ENCODE data around the gene HDAC4. TPM values are rescaled to one million over a fixed set of nuclear protein-coding genes. Genes with fewer than 3 reads are reported as not detected.

HDAC4 gene
- total RNA-seq, 1 experiment from 2014 or later, result 44.4 TPM

GRCh38 chr2:239277401-239278085 is 123.3 kb downstream of the HDAC4 start (continued):
- TF ChIP-seq CTCF (IDR thresholded peaks at IDR 0.05) (no peak), NFE2L1 (CRISPR knock-in tag; IDR thresholded peaks at IDR 0.05) (no peak), MYBL2 (CRISPR knock-in tag; IDR thresholded peaks at IDR 0.05) (no peak), ZNF512 (CRISPR knock-in tag; IDR thresholded peaks at IDR 0.05; ENCODE audit: borderline replicate concordance) (no peak), ZBTB21 (CRISPR knock-in tag; IDR thresholded peaks at IDR 0.05; ENCODE audit: borderline replicate concordance) (no peak), HMGA2 (CRISPR knock-in tag; IDR thresholded peaks at IDR 0.05) (no peak)
- TF ChIP-seq, protein P1, sequence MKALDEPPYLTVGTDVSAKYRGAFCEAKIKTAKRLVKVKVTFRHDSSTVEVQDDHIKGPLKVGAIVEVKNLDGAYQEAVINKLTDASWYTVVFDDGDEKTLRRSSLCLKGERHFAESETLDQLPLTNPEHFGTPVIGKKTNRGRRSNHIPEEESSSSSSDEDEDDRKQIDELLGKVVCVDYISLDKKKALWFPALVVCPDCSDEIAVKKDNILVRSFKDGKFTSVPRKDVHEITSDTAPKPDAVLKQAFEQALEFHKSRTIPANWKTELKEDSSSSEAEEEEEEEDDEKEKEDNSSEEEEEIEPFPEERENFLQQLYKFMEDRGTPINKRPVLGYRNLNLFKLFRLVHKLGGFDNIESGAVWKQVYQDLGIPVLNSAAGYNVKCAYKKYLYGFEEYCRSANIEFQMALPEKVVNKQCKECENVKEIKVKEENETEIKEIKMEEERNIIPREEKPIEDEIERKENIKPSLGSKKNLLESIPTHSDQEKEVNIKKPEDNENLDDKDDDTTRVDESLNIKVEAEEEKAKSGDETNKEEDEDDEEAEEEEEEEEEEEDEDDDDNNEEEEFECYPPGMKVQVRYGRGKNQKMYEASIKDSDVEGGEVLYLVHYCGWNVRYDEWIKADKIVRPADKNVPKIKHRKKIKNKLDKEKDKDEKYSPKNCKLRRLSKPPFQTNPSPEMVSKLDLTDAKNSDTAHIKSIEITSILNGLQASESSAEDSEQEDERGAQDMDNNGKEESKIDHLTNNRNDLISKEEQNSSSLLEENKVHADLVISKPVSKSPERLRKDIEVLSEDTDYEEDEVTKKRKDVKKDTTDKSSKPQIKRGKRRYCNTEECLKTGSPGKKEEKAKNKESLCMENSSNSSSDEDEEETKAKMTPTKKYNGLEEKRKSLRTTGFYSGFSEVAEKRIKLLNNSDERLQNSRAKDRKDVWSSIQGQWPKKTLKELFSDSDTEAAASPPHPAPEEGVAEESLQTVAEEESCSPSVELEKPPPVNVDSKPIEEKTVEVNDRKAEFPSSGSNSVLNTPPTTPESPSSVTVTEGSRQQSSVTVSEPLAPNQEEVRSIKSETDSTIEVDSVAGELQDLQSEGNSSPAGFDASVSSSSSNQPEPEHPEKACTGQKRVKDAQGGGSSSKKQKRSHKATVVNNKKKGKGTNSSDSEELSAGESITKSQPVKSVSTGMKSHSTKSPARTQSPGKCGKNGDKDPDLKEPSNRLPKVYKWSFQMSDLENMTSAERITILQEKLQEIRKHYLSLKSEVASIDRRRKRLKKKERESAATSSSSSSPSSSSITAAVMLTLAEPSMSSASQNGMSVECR (CRISPR knock-in tag; IDR thresholded peaks at IDR 0.05; ENCODE audit: borderline replicate concordance), result no peak
- TF ChIP-seq, protein P2, sequence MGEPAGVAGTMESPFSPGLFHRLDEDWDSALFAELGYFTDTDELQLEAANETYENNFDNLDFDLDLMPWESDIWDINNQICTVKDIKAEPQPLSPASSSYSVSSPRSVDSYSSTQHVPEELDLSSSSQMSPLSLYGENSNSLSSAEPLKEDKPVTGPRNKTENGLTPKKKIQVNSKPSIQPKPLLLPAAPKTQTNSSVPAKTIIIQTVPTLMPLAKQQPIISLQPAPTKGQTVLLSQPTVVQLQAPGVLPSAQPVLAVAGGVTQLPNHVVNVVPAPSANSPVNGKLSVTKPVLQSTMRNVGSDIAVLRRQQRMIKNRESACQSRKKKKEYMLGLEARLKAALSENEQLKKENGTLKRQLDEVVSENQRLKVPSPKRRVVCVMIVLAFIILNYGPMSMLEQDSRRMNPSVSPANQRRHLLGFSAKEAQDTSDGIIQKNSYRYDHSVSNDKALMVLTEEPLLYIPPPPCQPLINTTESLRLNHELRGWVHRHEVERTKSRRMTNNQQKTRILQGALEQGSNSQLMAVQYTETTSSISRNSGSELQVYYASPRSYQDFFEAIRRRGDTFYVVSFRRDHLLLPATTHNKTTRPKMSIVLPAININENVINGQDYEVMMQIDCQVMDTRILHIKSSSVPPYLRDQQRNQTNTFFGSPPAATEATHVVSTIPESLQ (CRISPR knock-in tag; IDR thresholded peaks at IDR 0.05), result no peak
- TF ChIP-seq, protein P3, sequence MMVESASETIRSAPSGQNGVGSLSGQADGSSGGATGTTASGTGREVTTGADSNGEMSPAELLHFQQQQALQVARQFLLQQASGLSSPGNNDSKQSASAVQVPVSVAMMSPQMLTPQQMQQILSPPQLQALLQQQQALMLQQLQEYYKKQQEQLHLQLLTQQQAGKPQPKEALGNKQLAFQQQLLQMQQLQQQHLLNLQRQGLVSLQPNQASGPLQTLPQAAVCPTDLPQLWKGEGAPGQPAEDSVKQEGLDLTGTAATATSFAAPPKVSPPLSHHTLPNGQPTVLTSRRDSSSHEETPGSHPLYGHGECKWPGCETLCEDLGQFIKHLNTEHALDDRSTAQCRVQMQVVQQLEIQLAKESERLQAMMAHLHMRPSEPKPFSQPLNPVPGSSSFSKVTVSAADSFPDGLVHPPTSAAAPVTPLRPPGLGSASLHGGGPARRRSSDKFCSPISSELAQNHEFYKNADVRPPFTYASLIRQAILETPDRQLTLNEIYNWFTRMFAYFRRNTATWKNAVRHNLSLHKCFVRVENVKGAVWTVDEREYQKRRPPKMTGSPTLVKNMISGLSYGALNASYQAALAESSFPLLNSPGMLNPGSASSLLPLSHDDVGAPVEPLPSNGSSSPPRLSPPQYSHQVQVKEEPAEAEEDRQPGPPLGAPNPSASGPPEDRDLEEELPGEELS (CRISPR knock-in tag; IDR thresholded peaks at IDR 0.05), result no peak

- Mint-ChIP-seq H3K27ac (no peak overlapping the region; the same call in 1 of the 2 replicates), H3K27me3 (ENCODE audit: low read depth) (no peaks in the 10 kb centered on the region), H3K9me3 (no peaks in the 10 kb centered on the region), H3K36me3 (no peaks in the 10 kb centered on the region), H3K4me3 (no peak overlapping the region), H3K4me1 (peaks cover 35% of the 10 kb centered on the region)
- ATAC-seq (no peak), DNase-seq (ENCODE audit: low spot score) (no peak)
- CTCF ChIA-PET, result interaction anchor here (1.0 to 1.6 kb wide), 2 partner anchors 15 to 138 kb away, joined by 3 to 5 read pairs; no protein-coding TSS in a partner anchor
- POLR2A ChIA-PET, result no interaction called here
- no peak for TF ChIP-seq NFYB (CRISPR knock-in tag; conservative IDR thresholded peaks at IDR 0.05; ENCODE audit: low read depth)
- no peak for TF ChIP-seq ZNF396 (CRISPR knock-in tag; IDR thresholded peaks at IDR 0.05; ENCODE audit: borderline replicate concordance)
- no peak for TF ChIP-seq OVOL2 (CRISPR knock-in tag; IDR thresholded peaks at IDR 0.05; ENCODE audit: borderline replicate concordance)
- no peak for TF ChIP-seq ZNF671 (CRISPR knock-in tag; IDR thresholded peaks at IDR 0.05)
- TF ChIP-seq ZNF219 (CRISPR knock-in tag; IDR thresholded peaks at IDR 0.05; ENCODE audit: borderline replicate concordance), result no peak
- no peak for TF ChIP-seq GTF2I (CRISPR knock-in tag; conservative IDR thresholded peaks at IDR 0.05)
- TF ChIP-seq, protein P4, sequence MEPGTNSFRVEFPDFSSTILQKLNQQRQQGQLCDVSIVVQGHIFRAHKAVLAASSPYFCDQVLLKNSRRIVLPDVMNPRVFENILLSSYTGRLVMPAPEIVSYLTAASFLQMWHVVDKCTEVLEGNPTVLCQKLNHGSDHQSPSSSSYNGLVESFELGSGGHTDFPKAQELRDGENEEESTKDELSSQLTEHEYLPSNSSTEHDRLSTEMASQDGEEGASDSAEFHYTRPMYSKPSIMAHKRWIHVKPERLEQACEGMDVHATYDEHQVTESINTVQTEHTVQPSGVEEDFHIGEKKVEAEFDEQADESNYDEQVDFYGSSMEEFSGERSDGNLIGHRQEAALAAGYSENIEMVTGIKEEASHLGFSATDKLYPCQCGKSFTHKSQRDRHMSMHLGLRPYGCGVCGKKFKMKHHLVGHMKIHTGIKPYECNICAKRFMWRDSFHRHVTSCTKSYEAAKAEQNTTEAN (CRISPR knock-in tag; IDR thresholded peaks at IDR 0.05), result no peak
- no peak for TF ChIP-seq ZNF512 (CRISPR knock-in tag; IDR thresholded peaks at IDR 0.05; ENCODE audit: borderline replicate concordance)
These were observed 124.0 kb downstream of the HDAC4 start for GRCh38 chr2:239276851-239277250.

Measured in WTC11 (cell line).